ENCODE results near the gene TOP3B. TPM values are rescaled to one million over a fixed set of nuclear protein-coding genes. Genes with fewer than 3 reads are reported as not detected.

Gene TOP3B
- total and polyA plus RNA-seq, 9 of the 15 experiments (the other 6 are each of a cell fraction or from before 2014, with no cell fraction given) = 3.0 to 188 (median 112) TPM

DNA sequence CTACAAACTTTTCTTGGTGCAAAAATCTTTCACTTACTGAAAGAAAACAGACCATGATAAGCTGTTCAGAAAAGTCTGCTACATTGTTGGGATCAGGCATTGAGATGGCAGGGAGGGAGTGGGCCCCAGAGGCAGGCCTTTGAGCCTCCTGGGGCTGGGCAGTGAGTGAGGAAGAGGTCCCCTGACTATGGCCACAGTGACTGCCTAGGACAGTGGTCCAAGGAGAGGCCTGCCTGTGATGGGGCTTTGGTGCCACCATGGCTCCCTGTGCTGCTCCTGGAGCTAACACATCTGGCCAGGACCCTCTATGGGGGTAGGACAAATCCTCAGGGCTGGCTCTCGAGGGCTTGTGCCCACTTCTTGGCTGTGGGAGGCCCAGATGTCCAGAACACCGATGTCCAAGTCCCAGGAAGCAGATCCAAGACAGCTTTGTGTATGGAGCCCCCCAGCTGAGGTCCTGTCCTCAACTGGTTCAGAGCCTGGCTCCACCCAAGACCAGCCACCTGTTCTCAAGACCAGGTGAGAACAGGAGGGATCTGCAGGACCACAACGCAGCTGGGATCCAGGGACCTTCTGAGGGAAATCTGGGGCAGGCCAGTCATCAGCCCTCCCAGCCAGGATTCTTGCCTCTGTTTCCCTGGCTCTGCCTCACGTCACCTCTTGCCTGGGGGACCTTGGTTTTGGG, 66.8 kb downstream of the TOP3B start (continued):
- TF ChIP-seq, protein P1, sequence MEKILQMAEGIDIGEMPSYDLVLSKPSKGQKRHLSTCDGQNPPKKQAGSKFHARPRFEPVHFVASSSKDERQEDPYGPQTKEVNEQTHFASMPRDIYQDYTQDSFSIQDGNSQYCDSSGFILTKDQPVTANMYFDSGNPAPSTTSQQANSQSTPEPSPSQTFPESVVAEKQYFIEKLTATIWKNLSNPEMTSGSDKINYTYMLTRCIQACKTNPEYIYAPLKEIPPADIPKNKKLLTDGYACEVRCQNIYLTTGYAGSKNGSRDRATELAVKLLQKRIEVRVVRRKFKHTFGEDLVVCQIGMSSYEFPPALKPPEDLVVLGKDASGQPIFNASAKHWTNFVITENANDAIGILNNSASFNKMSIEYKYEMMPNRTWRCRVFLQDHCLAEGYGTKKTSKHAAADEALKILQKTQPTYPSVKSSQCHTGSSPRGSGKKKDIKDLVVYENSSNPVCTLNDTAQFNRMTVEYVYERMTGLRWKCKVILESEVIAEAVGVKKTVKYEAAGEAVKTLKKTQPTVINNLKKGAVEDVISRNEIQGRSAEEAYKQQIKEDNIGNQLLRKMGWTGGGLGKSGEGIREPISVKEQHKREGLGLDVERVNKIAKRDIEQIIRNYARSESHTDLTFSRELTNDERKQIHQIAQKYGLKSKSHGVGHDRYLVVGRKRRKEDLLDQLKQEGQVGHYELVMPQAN (IDR thresholded peaks at IDR 0.05; ENCODE audit: borderline replicate concordance) = no peak
- TF ChIP-seq KLF10 (CRISPR knock-in tag; IDR thresholded peaks at IDR 0.05) (no peak), SP2 (IDR thresholded peaks at IDR 0.05; ENCODE audit: extremely low read depth, low read depth, low read length, poor library complexity, severe bottlenecking) (no peak), SMAD2 (IDR thresholded peaks at IDR 0.05; ENCODE audit: low read depth, low read length) (no peak), NELFE (IDR thresholded peaks at IDR 0.05; ENCODE audit: insufficient read depth, insufficient read length) (no peak), SAFB (IDR thresholded peaks at IDR 0.05; ENCODE audit: borderline replicate concordance, low read depth, low read length) (no peak), NR0B1 (IDR thresholded peaks at IDR 0.05; ENCODE audit: partially characterized antibody) (no peak), EP300 (IDR thresholded peaks at IDR 0.05; ENCODE audit: low read length) (no peak), STAT5B (CRISPR knock-in tag; IDR thresholded peaks at IDR 0.05) (no peak), ETV5 (CRISPR knock-in tag; IDR thresholded peaks at IDR 0.05; ENCODE audit: low read depth) (no peak), NR3C1 (CRISPR knock-in tag; IDR thresholded peaks at IDR 0.05) (no peak), ZNF133 (CRISPR knock-in tag; IDR thresholded peaks at IDR 0.05) (no peak), STAG1 (CRISPR knock-in tag; IDR thresholded peaks at IDR 0.05; ENCODE audit: borderline replicate concordance) (peak; percentile 59; the same call in 1 of the 2 replicates), ZNF140 (CRISPR knock-in tag; IDR thresholded peaks at IDR 0.05) (no peak)
- TF ChIP-seq, protein P2, sequence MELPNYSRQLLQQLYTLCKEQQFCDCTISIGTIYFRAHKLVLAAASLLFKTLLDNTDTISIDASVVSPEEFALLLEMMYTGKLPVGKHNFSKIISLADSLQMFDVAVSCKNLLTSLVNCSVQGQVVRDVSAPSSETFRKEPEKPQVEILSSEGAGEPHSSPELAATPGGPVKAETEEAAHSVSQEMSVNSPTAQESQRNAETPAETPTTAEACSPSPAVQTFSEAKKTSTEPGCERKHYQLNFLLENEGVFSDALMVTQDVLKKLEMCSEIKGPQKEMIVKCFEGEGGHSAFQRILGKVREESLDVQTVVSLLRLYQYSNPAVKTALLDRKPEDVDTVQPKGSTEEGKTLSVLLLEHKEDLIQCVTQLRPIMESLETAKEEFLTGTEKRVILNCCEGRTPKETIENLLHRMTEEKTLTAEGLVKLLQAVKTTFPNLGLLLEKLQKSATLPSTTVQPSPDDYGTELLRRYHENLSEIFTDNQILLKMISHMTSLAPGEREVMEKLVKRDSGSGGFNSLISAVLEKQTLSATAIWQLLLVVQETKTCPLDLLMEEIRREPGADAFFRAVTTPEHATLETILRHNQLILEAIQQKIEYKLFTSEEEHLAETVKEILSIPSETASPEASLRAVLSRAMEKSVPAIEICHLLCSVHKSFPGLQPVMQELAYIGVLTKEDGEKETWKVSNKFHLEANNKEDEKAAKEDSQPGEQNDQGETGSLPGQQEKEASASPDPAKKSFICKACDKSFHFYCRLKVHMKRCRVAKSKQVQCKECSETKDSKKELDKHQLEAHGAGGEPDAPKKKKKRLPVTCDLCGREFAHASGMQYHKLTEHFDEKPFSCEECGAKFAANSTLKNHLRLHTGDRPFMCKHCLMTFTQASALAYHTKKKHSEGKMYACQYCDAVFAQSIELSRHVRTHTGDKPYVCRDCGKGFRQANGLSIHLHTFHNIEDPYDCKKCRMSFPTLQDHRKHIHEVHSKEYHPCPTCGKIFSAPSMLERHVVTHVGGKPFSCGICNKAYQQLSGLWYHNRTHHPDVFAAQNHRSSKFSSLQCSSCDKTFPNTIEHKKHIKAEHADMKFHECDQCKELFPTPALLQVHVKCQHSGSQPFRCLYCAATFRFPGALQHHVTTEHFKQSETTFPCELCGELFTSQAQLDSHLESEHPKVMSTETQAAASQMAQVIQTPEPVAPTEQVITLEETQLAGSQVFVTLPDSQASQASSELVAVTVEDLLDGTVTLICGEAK (IDR thresholded peaks at IDR 0.05) = no peak
- TF ChIP-seq, protein P2 (CRISPR knock-in tag; IDR thresholded peaks at IDR 0.05) = no peak
